HCT116 (cell line): ENCODE results near the gene TOR1AIP2. TPM values are rescaled to one million over a fixed set of nuclear protein-coding genes. Genes with fewer than 3 reads are reported as not detected.

Experiments used
- ATAC-seq: fragments of 200-7000 bp; cut with Tn5 transposase; 2 replicates; pipeline ENCODE4 v1.9.1; 2020; ENCODE audit warnings: mild to moderate bottlenecking, moderate library complexity
- BruUV-seq: library from RNA; stranded (reverse); fragments of 400-500 nt; replicated peaks from 2 replicates; lab custom pipeline; 2021; lab: Mats Ljungman, UMichigan
- CTCF ChIA-PET: fragments of 300-600 bp; sonication (Branson Sonifier 250); formaldehyde crosslinking; loops from one replicate; lab custom pipeline; 2021; ENCODE audit warnings: antibody characterized with exemption; lab: Charles Lee
- POLR2A ChIA-PET: fragments of 300-600, 350-600 bp; sonication (Branson Sonifier 250); formaldehyde crosslinking; loops from one replicate; lab custom pipeline; 2021; ENCODE audit warnings: antibody characterized with exemption; lab: Charles Lee
- RAD21 ChIA-PET, 2 experiments: fragments of 300-600 bp; sonication (Branson Sonifier 250); formaldehyde crosslinking; loops; one replicate each; lab custom pipeline; 2023; ENCODE audit warnings: low total read pairs in 2 of 2; ENCODE audit not compliant: uncharacterized antibody in 2 of 2, unreplicated experiment in 2 of 2, low non-redundant PET in 1 of 2; lab: Charles Lee
- DNase-seq: peaks from one replicate; pipeline ENCODE4 v3.0.0-alpha.2; 2010; ENCODE audit warnings: low read depth, low spot score
- H2AFZ ChIP-seq: fragments of 200-600 bp; shearing (Covaris generic), sonication (generic); 2 replicates; pipeline ENCODE4 v1.6.1; 2017; ENCODE audit warnings: low read depth, mixed run types, mixed read lengths, antibody characterized with exemption, low read length; ENCODE audit not compliant: poor library complexity, severe bottlenecking
- H3K27ac ChIP-seq: 2 replicates; pipeline ENCODE4 v1.5.1; 2012; ENCODE audit warnings: low read depth, low read length
- H3K27me3 ChIP-seq: fragments of 200-600 bp; sonication (generic); 2 replicates; pipeline ENCODE4 v1.6.1; 2016; ENCODE audit warnings: mixed run types, low read length, mixed read lengths; ENCODE audit not compliant: insufficient read depth
- H3K36me3 ChIP-seq, 2 experiments: fragments of 200-500 bp in 1 of 2; fragments of 200-600 bp in 1 of 2; sonication (Bioruptor generic) in 1 of 2; sonication (generic) in 1 of 2; 2 replicates each; pipeline versions ENCODE4 v1.5.1 to v1.6.1; 2014 to 2016; ENCODE audit warnings: low read length in 2 of 2, inconsistent platforms in 1 of 2, mixed read lengths in 1 of 2, mixed run types in 1 of 2; ENCODE audit not compliant: insufficient read depth in 2 of 2, control insufficient read depth in 1 of 2
- H3K4me1 ChIP-seq, 2 experiments: fragments of 200-600 bp in 1 of 2; sonication (generic) in 1 of 2; 2 replicates each; pipeline versions ENCODE4 v1.5.1 to v1.6.1; 2012 to 2017; ENCODE audit warnings: low read length in 2 of 2, inconsistent platforms in 1 of 2, mild to moderate bottlenecking in 1 of 2, mixed read lengths in 1 of 2, mixed run types in 1 of 2, moderate library complexity in 1 of 2; ENCODE audit not compliant: insufficient read depth in 2 of 2, control insufficient read depth in 1 of 2
- H3K4me2 ChIP-seq: fragments of 200-600 bp; sonication (generic); 2 replicates; pipeline ENCODE4 v1.6.1; 2017; ENCODE audit warnings: mixed run types, low read length, mixed read lengths
- H3K4me3 ChIP-seq, 2 experiments: fragments of 200-600 bp in 1 of 2; sonication (generic) in 1 of 2; replicated peaks in 1 of 2; 2 replicates each; pipeline ENCODE4 v1.5.1; 2011 to 2016; ENCODE audit warnings: low read length in 2 of 2, control low read depth in 1 of 2, low read depth in 1 of 2, mild to moderate bottlenecking in 1 of 2, mixed read lengths in 1 of 2, mixed run types in 1 of 2
- H3K79me2 ChIP-seq: fragments of 200-600 bp; sonication (generic); 2 replicates; pipeline ENCODE4 v1.6.1; 2017; ENCODE audit warnings: mild to moderate bottlenecking, mixed run types, low read length, moderate library complexity, mixed read lengths; ENCODE audit not compliant: insufficient read depth
- H3K9ac ChIP-seq: fragments of 200-600 bp; sonication (generic); 2 replicates; pipeline ENCODE4 v1.6.1; 2016; ENCODE audit warnings: low read length, mixed read lengths
- H3K9me2 ChIP-seq: fragments of 200-600 bp; sonication (generic), shearing (Covaris generic); 2 replicates; pipeline ENCODE4 v1.6.1; 2017; ENCODE audit warnings: mixed run types, mild to moderate bottlenecking, moderate library complexity; ENCODE audit not compliant: insufficient read depth
- H3K9me3 ChIP-seq, 2 experiments: fragments of 200-500 bp in 1 of 2; fragments of 200-600 bp in 1 of 2; sonication (Bioruptor generic) in 1 of 2; sonication (generic) in 1 of 2; 2 replicates each; pipeline ENCODE4 v1.6.1; 2014 to 2017; ENCODE audit warnings: low read length in 2 of 2, mixed read lengths in 2 of 2, inconsistent platforms in 1 of 2, low read depth in 1 of 2, mild to moderate bottlenecking in 1 of 2, mixed run types in 1 of 2, moderate library complexity in 1 of 2; ENCODE audit not compliant: control insufficient read depth in 1 of 2, insufficient read depth in 1 of 2
- H4K20me1 ChIP-seq: fragments of 200-600 bp; sonication (generic), shearing (Covaris generic); 2 replicates; pipeline ENCODE4 v1.6.1; 2017; ENCODE audit warnings: mixed run types, mild to moderate bottlenecking, moderate library complexity; ENCODE audit not compliant: insufficient read depth
- POLR2A ChIP-seq: IDR thresholded peaks from 2 replicates; pipeline ENCODE4 v1.7.0; 2011; ENCODE audit warnings: borderline replicate concordance; ENCODE audit not compliant: insufficient read depth, insufficient read length; ENCODE audit errors: extremely low read depth
- intact Hi-C: fragments of 100-400 bp; cut with micrococcal nuclease; formaldehyde crosslinking; loops from 2 replicates; pipeline ENCODE4 v1.10.0; 2022
- total RNA-seq: library from RNA; stranded (reverse); gene quantifications from one replicate; pipeline ENCODE4 v1.2.1, GENCODE V29; 2021; ENCODE audit not compliant: unreplicated experiment
- TF ChIP-seq, protein P1 (sequence below): IDR thresholded peaks from 2 replicates; pipeline ENCODE4 v1.6.1; 2012; ENCODE audit warnings: low read depth
- TF ChIP-seq, protein P2 (sequence below): IDR thresholded peaks from 2 replicates; pipeline ENCODE4 v1.6.1; 2012

The TOR1AIP2 gene
- total RNA-seq, 1 experiment from 2014 or later, result 106 TPM

DNA sequence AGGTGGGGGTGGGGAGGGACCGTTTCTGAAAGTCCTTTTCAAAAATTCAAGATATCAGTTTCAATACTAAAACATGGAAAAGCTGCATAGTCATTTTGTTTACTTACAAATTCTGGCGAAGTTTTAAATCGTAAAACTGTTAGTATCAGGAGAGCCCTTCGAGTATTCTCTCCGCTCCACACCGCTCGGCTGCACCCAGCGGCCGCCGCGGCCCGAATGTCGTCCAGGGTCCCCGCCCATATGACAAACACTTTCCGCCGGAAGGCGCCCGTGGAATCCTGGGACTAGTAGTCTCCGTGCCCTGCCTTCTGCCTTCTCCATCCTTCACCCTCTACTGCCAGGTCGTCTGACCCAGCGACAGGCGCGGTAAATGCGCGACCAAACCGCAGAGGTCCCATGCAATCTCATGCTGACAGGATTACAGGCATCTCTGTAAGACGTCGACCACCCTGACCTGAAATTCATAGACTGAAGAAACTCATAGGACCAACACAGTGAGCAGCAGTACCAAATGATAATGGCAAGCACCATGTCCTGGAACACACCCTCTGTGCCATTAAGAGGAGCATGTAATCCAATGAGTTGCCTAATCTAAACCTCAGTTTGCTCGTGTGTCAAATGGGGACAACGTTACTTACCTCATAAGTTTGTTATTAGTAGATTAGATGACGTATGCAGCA lies at the start of gene TOR1AIP2 (continued):
- TF ChIP-seq, protein P1, sequence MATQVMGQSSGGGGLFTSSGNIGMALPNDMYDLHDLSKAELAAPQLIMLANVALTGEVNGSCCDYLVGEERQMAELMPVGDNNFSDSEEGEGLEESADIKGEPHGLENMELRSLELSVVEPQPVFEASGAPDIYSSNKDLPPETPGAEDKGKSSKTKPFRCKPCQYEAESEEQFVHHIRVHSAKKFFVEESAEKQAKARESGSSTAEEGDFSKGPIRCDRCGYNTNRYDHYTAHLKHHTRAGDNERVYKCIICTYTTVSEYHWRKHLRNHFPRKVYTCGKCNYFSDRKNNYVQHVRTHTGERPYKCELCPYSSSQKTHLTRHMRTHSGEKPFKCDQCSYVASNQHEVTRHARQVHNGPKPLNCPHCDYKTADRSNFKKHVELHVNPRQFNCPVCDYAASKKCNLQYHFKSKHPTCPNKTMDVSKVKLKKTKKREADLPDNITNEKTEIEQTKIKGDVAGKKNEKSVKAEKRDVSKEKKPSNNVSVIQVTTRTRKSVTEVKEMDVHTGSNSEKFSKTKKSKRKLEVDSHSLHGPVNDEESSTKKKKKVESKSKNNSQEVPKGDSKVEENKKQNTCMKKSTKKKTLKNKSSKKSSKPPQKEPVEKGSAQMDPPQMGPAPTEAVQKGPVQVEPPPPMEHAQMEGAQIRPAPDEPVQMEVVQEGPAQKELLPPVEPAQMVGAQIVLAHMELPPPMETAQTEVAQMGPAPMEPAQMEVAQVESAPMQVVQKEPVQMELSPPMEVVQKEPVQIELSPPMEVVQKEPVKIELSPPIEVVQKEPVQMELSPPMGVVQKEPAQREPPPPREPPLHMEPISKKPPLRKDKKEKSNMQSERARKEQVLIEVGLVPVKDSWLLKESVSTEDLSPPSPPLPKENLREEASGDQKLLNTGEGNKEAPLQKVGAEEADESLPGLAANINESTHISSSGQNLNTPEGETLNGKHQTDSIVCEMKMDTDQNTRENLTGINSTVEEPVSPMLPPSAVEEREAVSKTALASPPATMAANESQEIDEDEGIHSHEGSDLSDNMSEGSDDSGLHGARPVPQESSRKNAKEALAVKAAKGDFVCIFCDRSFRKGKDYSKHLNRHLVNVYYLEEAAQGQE, result no peak

GRCh38 chr1:179926850-179927205 lies 49.2 kb upstream of the TOR1AIP2 start:
- TF ChIP-seq POLR2A, result no peak
- TF ChIP-seq, protein P2, sequence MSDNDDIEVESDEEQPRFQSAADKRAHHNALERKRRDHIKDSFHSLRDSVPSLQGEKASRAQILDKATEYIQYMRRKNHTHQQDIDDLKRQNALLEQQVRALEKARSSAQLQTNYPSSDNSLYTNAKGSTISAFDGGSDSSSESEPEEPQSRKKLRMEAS, result no peak
- POLR2A ChIA-PET, result no interaction called here

More at GRCh38 chr1:179926850-179927205, 49.2 kb upstream of the TOR1AIP2 start:
- ChIA-PET RAD21 (no interaction called here), CTCF (no interaction called here)
- Histone ChIP-seq H3K9me3 (no peaks in the 10 kb centered on the region), H3K9ac (no peak overlapping the region), H2AFZ (no peak overlapping the region), H3K9me2 (no peaks in the 10 kb centered on the region), H3K36me3 (no peaks in the 10 kb centered on the region), H3K4me2 (no peak overlapping the region), H4K20me1 (no peaks in the 10 kb centered on the region), H3K4me1 (no peaks in the 10 kb centered on the region), H3K27me3 (no peaks in the 10 kb centered on the region), H3K27ac (no peak overlapping the region), H3K4me3 (no peak overlapping the region), H3K79me2 (no peaks in the 10 kb centered on the region)
- intact Hi-C loops, result no loop called here
- no peak for ATAC-seq
- DNase-seq, result no peak
- BruUV-seq, result no TSS peak
